Colonic mucosa (tissue), 4 donors: ENCODE results near the gene TMEM176A. TPM values are rescaled to one million over a fixed set of nuclear protein-coding genes. Genes with fewer than 3 reads are reported as not detected.

ENCODE experiments used
- DNase-seq: peaks from one replicate; pipeline ENCODE4 v3.0.0-alpha.2; 2020
- H3K27ac ChIP-seq: fragments of 200-600 bp; one replicate; pipeline ENCODE4 v1.8.0; 2021
- H3K27me3 ChIP-seq: fragments of 200-600 bp; one replicate; pipeline ENCODE4 v1.8.0; 2021
- H3K36me3 ChIP-seq: fragments of 200-600 bp; one replicate; pipeline ENCODE4 v1.8.0; 2021
- H3K4me1 ChIP-seq: fragments of 200-600 bp; one replicate; pipeline ENCODE4 v1.8.0; 2021; ENCODE audit warnings: mild to moderate bottlenecking
- H3K4me3 ChIP-seq: fragments of 200-600 bp; one replicate; pipeline ENCODE4 v1.8.0; 2021
- H3K9ac ChIP-seq, 2 donors: one replicate each; pipeline ENCODE4 v1.7.0; 2013; ENCODE audit warnings: control low read depth in 2 of 2, low read depth in 2 of 2, low read length in 2 of 2
- H3K9me3 ChIP-seq: fragments of 200-600 bp; one replicate; pipeline ENCODE4 v1.8.0; 2021
- intact Hi-C: fragments of 100-400 bp; cut with DNase I; formaldehyde crosslinking; loops from one replicate; pipeline ENCODE4 v1.14.1; 2022
- total RNA-seq, 2 donors: library from RNA; stranded (reverse); fragmentation: NEBNext Ultra II Directional in 1 of 2; extraction: Animal tissue kit (Norgen Biotek cat#: 25700) in 1 of 2; gene quantifications; one replicate each; pipeline ENCODE4 v1.2.1, GENCODE V29; 2021
- TF ChIP-seq, protein P1 (sequence below): fragments of 200-600 bp; IDR thresholded peaks from one replicate; pipeline ENCODE4 v1.8.0; 2022; ENCODE audit warnings: antibody characterized with exemption, mild to moderate bottlenecking
- donor health status: healthy.
- donor health status: DM: no; HTN: no; CAD: no.
- donor health status: DM: no; HTN: no; CAD: no.

The TMEM176A gene
- total RNA-seq, 2 donors from 2014 or later = 130 to 170 TPM

GRCh38 chr7:150835702-150836280 lies 35.2 kb downstream of the TMEM176A start:
- no peaks in the 10 kb centered on the region for H3K27me3 ChIP-seq
- no peak overlapping the region for H3K27ac ChIP-seq
- intact Hi-C loops = no loop called here
- no peak for DNase-seq
- no peak overlapping the region for H3K9ac ChIP-seq
- no peaks in the 10 kb centered on the region for H3K36me3 ChIP-seq
- no peaks in the 10 kb centered on the region for H3K9me3 ChIP-seq
- H3K4me1 ChIP-seq = no peaks in the 10 kb centered on the region
- TF ChIP-seq, protein P1, sequence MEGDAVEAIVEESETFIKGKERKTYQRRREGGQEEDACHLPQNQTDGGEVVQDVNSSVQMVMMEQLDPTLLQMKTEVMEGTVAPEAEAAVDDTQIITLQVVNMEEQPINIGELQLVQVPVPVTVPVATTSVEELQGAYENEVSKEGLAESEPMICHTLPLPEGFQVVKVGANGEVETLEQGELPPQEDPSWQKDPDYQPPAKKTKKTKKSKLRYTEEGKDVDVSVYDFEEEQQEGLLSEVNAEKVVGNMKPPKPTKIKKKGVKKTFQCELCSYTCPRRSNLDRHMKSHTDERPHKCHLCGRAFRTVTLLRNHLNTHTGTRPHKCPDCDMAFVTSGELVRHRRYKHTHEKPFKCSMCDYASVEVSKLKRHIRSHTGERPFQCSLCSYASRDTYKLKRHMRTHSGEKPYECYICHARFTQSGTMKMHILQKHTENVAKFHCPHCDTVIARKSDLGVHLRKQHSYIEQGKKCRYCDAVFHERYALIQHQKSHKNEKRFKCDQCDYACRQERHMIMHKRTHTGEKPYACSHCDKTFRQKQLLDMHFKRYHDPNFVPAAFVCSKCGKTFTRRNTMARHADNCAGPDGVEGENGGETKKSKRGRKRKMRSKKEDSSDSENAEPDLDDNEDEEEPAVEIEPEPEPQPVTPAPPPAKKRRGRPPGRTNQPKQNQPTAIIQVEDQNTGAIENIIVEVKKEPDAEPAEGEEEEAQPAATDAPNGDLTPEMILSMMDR = no peak
- no peak overlapping the region for H3K4me3 ChIP-seq

- Histone ChIP-seq H3K27ac (no peak overlapping the region), H3K4me3 (no peak overlapping the region), H3K9me3 (no peaks in the 10 kb centered on the region), H3K27me3 (no peaks in the 10 kb centered on the region), H3K4me1 (no peaks in the 10 kb centered on the region), H3K36me3 (no peaks in the 10 kb centered on the region), H3K9ac (no peak overlapping the region)
- TF ChIP-seq, protein P1 = no peak
- intact Hi-C loops = no loop called here
- no peak for DNase-seq
These were observed 38.5 kb downstream of the TMEM176A start for GRCh38 chr7:150838965-150839650.

DNA sequence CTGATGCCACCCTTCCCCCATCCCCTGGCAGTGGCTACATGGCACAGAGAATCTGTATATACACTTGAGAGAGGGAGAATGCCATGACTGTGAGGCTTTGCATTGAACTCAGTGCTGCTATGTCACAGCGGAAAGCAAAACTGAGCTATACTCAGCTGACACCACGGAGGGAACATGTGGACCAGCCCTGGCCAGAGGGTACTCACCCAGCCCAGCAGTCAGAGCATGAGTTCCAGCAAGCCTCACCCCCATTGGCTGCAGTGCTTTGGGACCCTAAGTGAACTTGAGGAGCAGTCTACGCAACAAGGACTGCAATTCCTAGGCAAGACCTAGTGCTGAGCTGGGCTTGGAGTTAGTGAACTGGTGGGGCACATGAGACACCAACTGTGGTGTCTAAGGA lies 41.4 kb downstream of the TMEM176A start:
- no peak overlapping the region for H3K27ac ChIP-seq
- no peak overlapping the region for H3K9ac ChIP-seq
- no peaks in the 10 kb centered on the region for H3K9me3 ChIP-seq
- H3K4me3 ChIP-seq = no peak overlapping the region
- H3K4me1 ChIP-seq = no peaks in the 10 kb centered on the region
- no peaks in the 10 kb centered on the region for H3K27me3 ChIP-seq
- DNase-seq = no peak
- intact Hi-C loops = no loop called here
- no peaks in the 10 kb centered on the region for H3K36me3 ChIP-seq
- TF ChIP-seq, protein P1 = no peak

DNA sequence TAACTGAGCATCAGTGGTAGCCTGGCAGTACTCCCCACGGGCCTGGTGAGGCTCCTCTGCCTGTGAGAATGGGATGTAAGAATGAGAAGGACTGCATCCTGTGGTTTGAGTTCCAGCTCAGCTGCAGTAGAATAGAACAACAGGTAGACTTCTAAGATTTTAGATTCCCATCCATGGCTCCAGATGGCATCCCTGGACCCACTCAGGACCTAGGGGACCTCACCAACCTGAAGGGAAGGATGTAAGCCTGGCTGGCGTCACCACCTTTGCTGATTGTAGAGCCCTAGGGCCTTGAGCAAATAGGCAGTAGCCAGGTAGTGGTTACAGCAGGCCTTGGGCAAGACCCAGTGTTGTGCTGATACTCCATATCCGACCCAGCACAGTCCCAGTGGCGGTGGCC lies 42.1 kb downstream of the TMEM176A start:
- H3K36me3 ChIP-seq = no peaks in the 10 kb centered on the region
- no peaks in the 10 kb centered on the region for H3K27me3 ChIP-seq
- H3K27ac ChIP-seq = no peak overlapping the region
- no peaks in the 10 kb centered on the region for H3K9me3 ChIP-seq
- no peak overlapping the region for H3K4me3 ChIP-seq
- no peak for DNase-seq
- intact Hi-C loops = no loop called here
- H3K4me1 ChIP-seq = no peaks in the 10 kb centered on the region
- TF ChIP-seq, protein P1 = no peak
- no peak overlapping the region for H3K9ac ChIP-seq

- intact Hi-C loops = no loop called here
- DNase-seq = no peak
- H3K27ac ChIP-seq = no peak overlapping the region
These were observed 44.9 kb downstream of the TMEM176A start for GRCh38 chr7:150845421-150845861.

More at GRCh38 chr7:150845421-150845861, 44.9 kb downstream of the TMEM176A start:
- Histone ChIP-seq H3K36me3 (no peaks in the 10 kb centered on the region), H3K4me3 (no peak overlapping the region), H3K9me3 (no peaks in the 10 kb centered on the region), H3K9ac (no peak overlapping the region), H3K4me1 (no peaks in the 10 kb centered on the region), H3K27me3 (no peaks in the 10 kb centered on the region)
- TF ChIP-seq, protein P1 = no peak
